ENCODE data around the gene PLD1.
A peak's percentile ranks its signal among the peaks of the same experiment; 100 is the strongest.

The PLD1 gene

DNA sequence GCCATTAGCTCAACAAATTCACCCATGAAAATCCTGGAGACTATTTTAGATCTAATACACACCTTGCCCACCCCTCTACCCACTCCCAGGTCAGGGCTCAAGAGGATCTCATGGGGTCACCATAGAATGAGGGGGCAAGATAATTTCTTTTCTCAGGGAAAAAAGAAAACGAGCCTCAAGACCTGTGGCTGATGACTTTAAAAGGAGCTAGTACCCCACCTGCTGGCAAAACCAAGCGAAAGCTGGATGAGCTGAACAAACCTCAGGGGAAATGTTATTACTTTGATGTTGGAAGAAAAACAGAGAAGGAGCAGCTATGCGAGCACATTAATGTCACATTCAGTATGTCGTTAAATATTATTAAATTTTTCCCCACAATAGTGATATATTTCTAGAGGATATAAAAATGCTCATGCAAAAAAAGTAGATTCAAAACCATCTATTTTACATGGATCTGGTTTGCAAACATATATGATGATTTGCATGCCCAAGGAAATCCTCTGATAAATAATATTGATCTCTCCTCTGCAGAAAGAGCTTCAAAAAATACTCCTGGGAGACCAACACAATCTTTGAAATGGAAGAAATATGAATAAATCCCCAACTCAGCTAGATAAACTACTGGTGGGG lies 37.7 kb downstream of the PLD1 start:
- Histone ChIP-seq H3K27me3 (ENCODE audit: insufficient read depth, poor library complexity, severe bottlenecking) (no peaks in the 10 kb centered on the region), H3K4me3 (replicated peaks; ENCODE audit: insufficient read depth, low read length) (no peak overlapping the region), H3K27ac (replicated peaks) (no peak overlapping the region)
- peak in 1 of 2 experiments; percentile 76 for DNase-seq (ENCODE audit: low read depth in 1 of 2, low spot score in 1 of 2)
- no peak for TF ChIP-seq GABPA (IDR thresholded peaks at IDR 0.05; ENCODE audit: low read depth)
- TF ChIP-seq, protein P1, sequence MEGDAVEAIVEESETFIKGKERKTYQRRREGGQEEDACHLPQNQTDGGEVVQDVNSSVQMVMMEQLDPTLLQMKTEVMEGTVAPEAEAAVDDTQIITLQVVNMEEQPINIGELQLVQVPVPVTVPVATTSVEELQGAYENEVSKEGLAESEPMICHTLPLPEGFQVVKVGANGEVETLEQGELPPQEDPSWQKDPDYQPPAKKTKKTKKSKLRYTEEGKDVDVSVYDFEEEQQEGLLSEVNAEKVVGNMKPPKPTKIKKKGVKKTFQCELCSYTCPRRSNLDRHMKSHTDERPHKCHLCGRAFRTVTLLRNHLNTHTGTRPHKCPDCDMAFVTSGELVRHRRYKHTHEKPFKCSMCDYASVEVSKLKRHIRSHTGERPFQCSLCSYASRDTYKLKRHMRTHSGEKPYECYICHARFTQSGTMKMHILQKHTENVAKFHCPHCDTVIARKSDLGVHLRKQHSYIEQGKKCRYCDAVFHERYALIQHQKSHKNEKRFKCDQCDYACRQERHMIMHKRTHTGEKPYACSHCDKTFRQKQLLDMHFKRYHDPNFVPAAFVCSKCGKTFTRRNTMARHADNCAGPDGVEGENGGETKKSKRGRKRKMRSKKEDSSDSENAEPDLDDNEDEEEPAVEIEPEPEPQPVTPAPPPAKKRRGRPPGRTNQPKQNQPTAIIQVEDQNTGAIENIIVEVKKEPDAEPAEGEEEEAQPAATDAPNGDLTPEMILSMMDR (IDR thresholded peaks at IDR 0.05; ENCODE audit: insufficient read depth, low read length) = peak; percentile 48

DNA sequence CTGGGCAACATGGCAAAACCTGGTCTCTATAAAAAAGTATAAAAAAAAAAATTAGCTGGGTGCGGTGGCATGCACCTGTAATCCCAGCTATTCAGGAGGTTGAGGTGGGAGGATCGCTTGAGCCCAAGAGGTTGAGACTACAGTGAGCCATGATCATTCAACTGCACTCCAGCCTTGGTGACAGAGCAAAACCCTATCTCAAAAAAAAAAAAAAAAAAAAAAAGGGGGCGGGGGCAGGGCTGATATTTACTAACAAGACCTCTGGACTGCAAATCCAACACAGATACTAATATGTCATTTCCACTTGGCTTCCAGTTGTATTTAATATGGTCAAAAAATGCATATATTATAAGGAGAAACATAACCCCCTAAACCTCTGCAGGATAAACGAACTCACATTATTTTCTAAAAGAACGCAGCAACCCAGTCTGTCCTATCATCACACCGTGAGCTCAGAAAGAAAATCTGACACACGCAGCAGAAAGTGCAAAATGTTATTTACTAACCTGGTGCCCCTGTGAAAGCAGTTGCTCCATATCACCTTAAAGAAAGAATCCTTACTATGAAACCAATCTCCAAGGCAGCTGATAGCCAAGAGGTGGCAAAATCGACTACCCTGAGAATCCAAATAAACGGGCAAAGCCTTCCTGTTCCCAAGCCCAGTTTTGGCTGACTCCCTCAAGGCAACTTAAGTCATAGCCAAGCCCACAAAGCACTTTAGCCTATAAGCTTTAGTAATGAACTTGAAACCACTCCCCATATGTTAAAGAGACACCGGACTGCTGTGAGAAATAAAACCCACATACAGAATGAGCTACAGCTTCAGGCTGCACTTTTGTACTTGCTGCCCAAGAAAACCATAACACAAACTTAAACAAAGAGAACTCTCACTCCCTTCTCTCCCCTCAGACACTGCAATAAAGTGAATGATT lies 39.3 kb downstream of the PLD1 start:
- peak in 1 of 2 experiments; percentile 15 for DNase-seq (ENCODE audit: low read depth in 1 of 2, low spot score in 1 of 2)
- Histone ChIP-seq H3K27me3 (ENCODE audit: insufficient read depth, poor library complexity, severe bottlenecking) (no peaks in the 10 kb centered on the region), H3K27ac (replicated peaks) (no peak overlapping the region), H3K4me3 (replicated peaks; ENCODE audit: insufficient read depth, low read length) (no peak overlapping the region)
- no peak for TF ChIP-seq GABPA (IDR thresholded peaks at IDR 0.05; ENCODE audit: low read depth)
- no peak for TF ChIP-seq SPI1 (IDR thresholded peaks at IDR 0.05; ENCODE audit: borderline replicate concordance, low read depth)
- TF ChIP-seq, protein P1 (IDR thresholded peaks at IDR 0.05; ENCODE audit: insufficient read depth, low read length) = no peak
- no peak for TF ChIP-seq POLR2AphosphoS5 (IDR thresholded peaks at IDR 0.05; ENCODE audit: low read depth)
- TF ChIP-seq, protein P2, sequence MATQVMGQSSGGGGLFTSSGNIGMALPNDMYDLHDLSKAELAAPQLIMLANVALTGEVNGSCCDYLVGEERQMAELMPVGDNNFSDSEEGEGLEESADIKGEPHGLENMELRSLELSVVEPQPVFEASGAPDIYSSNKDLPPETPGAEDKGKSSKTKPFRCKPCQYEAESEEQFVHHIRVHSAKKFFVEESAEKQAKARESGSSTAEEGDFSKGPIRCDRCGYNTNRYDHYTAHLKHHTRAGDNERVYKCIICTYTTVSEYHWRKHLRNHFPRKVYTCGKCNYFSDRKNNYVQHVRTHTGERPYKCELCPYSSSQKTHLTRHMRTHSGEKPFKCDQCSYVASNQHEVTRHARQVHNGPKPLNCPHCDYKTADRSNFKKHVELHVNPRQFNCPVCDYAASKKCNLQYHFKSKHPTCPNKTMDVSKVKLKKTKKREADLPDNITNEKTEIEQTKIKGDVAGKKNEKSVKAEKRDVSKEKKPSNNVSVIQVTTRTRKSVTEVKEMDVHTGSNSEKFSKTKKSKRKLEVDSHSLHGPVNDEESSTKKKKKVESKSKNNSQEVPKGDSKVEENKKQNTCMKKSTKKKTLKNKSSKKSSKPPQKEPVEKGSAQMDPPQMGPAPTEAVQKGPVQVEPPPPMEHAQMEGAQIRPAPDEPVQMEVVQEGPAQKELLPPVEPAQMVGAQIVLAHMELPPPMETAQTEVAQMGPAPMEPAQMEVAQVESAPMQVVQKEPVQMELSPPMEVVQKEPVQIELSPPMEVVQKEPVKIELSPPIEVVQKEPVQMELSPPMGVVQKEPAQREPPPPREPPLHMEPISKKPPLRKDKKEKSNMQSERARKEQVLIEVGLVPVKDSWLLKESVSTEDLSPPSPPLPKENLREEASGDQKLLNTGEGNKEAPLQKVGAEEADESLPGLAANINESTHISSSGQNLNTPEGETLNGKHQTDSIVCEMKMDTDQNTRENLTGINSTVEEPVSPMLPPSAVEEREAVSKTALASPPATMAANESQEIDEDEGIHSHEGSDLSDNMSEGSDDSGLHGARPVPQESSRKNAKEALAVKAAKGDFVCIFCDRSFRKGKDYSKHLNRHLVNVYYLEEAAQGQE (IDR thresholded peaks at IDR 0.05; ENCODE audit: insufficient replicate concordance, low read depth) = no peak

DNA sequence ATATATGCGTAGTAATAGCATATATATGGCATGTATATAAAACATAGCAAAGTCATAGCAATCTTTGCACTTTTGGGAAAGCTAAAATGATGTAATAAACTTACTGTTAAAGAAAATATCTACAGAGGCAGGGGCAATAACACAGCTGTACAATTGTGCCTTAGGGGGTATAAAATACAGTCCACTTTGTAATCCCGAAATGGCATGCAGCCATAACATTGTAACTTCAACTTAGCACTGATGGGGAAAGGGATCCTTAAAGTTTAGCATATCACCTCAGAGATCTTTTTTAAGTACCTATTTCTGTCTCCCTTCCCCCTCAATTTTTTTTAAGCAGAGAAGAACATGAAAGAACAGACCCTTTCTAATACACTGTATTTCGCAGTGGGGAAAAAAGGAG lies 40.8 kb downstream of the PLD1 start:
- no peak overlapping the region for H3K27ac ChIP-seq (replicated peaks)
- TF ChIP-seq GABPA (IDR thresholded peaks at IDR 0.05; ENCODE audit: low read depth) (no peak), POLR2AphosphoS5 (IDR thresholded peaks at IDR 0.05; ENCODE audit: low read depth) (no peak), SPI1 (IDR thresholded peaks at IDR 0.05; ENCODE audit: borderline replicate concordance, low read depth) (no peak)
- TF ChIP-seq, protein P1 (IDR thresholded peaks at IDR 0.05; ENCODE audit: insufficient read depth, low read length) = no peak
- TF ChIP-seq, protein P2 (IDR thresholded peaks at IDR 0.05; ENCODE audit: insufficient replicate concordance, low read depth) = no peak
- DNase-seq (ENCODE audit: low read depth in 1 of 2, low spot score in 1 of 2) = no peak
- H3K27me3 ChIP-seq (ENCODE audit: insufficient read depth, poor library complexity, severe bottlenecking) = no peaks in the 10 kb centered on the region
- H3K4me3 ChIP-seq (replicated peaks; ENCODE audit: insufficient read depth, low read length) = no peak overlapping the region

Measured in HL-60 (cell line).